GM08714 (cell line): ENCODE results near the gene SLX1A.
"Not testable (repeated sequence)": the region's sequence is repeated elsewhere in the genome, so short reads cannot be mapped to it uniquely, and the experiment has no call there.

Experiments
- H3K4me3 ChIP-seq: fragments of 200-500 bp; sonication (Bioruptor generic); 2 replicates; pipeline ENCODE4 v1.5.1; 2014; ENCODE audit warnings: mild to moderate bottlenecking, low read length, inconsistent platforms
- ZNF274 ChIP-seq: IDR thresholded peaks from 2 replicates; pipeline ENCODE4 v1.6.1; 2012; ENCODE audit warnings: mild to moderate bottlenecking, low read depth, low read length

SLX1A gene

DNA sequence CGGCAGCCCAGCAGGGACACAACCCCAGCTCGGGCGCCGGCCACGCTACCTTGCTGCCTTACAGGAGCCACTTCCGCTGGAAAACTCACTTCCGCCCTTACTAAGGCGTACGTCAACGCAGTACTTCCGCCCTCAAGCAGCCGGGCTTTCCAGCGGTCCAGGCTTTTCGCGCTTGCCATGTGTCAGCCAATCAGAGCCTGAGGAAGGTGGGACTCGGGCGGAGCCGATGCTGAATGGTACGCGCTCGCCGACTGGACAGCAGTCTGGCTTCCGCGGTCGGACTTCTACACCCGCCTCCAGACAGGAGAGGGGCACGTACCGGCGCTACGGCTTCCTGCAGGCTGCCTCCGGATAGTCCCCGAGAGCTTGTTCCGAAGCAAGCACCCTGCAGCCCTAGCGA is at the start of gene SLX1A, which contains the start of gene BOLA2B:
SLX1A (plus strand) TSS at position 261 of the 400 bp plus-strand sequence. CDS start 210 bp downstream, outside the sequence.
BOLA2B (minus strand) TSS at position 52 of the 400 bp plus-strand sequence. CDS start 71 bp downstream, outside the sequence.
- peak within 1 kb of the TSS; percentile 39; the same call in 1 of the 2 replicates for H3K4me3 ChIP-seq

DNA sequence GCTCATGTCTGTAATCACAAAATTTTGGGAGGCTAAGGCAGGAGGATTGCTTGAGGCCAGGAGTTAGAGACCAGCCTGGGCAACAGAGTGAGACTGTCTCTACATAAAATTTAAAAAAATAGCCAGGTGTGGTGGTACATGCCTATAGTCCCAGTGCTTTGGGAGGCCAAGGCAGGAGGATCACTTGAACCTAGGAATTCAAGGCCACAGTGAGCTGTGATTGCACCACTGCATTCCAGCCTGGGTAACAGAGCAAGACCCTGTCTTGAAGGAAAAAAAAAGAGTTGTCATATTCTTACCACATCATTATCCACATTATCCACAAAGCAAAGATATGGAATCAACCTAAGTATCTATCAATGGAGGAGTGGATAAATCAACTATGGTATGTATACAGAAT is 49.7 kb upstream of the SLX1A start:
- no peak for TF ChIP-seq ZNF274
- no peak overlapping the region for H3K4me3 ChIP-seq

DNA sequence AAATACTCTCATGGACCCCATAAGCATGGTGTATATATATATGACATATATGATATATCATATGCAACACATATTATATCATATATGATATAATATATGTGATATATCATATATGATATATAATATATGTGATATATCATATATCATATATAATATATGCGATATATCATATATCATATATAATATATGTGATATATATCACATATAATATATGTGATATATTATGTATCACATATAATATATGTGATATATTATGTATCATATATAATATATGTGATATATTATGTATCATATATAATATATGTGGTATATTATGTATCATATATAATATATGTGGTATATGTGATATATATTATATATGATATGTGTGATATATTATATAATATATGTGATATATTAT is 48.8 kb upstream of the SLX1A start:
- TF ChIP-seq ZNF274 = no peak
- no peak overlapping the region for H3K4me3 ChIP-seq

DNA sequence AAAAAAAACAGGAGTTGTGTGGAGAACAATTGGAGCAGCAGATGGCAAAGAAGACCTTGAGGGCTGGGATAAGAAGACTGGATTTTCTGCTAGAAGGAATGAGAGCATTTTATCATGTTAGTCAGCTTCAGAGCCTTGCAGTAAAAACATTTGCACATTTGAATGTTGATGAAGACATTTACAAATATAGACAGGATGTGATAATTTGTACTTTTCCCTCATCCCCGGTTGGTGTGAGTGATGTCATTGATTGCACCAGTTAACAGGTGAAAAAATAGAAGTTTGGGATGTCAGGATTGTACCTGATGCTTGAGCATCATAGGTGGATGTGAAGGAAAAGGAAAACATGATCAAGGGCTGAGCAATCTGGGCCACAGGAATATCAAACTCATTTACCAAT is 48.0 kb upstream of the SLX1A start:
- no peak for TF ChIP-seq ZNF274

DNA sequence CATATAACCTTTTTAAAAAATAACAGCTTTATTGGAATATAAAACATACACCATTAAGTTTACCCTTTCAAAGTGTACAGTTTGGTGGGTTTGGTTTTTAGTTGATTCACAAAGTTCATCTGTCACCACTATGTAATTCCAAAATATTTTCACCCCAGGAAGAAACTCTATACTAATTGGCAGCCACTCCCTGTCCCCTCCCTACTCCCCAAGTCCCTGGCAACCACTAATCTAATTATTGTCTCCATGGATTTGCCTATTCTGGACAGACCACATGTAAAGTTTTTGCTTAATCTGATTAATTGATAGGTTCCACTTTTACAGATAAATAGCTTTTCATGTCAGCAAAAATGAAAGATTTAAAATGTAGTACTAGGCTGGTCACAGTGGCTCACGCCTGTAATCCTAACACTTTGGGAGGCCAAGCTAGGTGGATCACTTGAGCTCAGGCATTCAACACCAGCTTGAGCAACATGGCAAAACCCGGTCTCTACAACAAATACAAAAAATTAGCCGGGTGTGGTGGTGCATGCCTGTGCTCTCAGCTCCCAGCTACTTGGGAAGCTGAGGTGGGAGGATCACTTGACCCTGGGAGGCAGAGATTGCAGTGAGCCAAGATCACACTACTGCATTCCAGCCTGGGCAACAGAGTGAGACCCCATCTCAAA is 45.7 kb upstream of the SLX1A start:
- TF ChIP-seq ZNF274 = no peak
- no peak overlapping the region for H3K4me3 ChIP-seq

More for the DNA sequence above, 48.0 kb upstream of the SLX1A start:
- H3K4me3 ChIP-seq = no peak overlapping the region

DNA sequence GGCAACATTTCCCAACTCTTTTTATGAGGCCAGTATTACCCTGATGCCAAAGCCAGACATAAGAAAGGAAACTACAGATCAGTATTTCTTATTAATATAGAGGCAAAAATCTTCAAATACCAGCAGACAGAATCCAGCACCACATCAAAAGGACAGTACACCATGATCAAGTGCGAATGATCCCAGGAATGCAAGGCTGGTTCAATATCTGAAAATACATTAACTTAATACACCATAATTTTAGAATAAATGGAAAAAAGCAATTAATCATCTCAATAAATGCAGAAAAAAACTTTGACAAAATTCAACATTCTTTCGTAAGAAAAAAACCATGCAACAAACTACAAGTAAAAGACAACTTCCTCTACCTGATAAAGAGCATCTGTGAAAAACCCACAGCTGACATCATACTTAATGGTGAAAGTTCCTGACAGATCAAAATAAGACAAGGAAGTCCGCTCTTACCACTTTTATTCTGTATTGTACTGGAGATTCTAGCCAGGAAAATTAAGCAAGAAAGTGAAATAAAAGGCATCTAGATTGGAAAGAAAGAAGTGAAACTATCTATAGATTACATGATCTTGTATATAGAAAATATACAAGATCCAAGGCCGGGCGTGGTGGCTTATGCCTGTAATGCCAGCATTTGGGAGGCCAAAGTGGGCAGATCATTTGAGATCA is 44.3 kb upstream of the SLX1A start:
- H3K4me3 ChIP-seq = no peak overlapping the region
- TF ChIP-seq ZNF274 = no peak

DNA sequence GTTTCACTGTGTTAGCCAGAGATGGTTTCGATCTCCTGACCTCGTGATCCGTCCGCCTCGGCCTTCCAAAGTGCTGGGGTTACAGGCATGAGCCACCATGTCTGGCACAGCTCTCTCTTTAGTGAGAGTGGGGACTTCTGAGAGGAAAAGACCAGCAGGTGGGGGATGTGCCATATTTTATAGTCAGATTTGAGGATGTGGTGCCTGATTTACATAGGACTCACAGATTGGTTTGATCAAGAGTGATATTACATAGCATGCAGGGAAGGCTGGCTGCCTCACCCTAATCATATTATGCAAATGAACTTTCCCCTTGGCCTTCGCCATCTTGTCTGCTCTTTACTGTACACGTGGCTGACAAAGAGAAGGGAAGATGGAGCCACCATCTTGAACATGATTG is 42.6 kb upstream of the SLX1A start:
- no peak overlapping the region for H3K4me3 ChIP-seq
- no peak for TF ChIP-seq ZNF274

DNA sequence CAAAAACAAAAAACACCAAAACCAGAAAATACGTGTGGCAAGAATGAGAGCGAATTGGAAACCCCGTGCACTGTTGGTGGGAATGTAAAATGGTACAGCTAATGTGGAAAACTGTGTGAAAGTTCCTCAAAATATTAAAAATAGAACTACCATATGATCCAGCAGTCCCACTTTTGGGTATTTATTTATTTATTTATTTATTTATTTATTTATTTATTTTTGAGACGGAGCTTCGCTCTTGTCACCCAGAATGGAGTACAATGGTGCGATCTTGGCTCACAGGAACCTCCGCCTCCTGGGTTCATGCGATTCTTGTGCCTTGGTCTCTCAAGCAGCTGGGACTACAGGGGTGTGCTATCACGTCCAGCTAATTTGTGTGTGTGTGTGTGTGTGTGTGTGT is 41.2 kb upstream of the SLX1A start:
- no peak for TF ChIP-seq ZNF274
- H3K4me3 ChIP-seq = no peak overlapping the region

DNA sequence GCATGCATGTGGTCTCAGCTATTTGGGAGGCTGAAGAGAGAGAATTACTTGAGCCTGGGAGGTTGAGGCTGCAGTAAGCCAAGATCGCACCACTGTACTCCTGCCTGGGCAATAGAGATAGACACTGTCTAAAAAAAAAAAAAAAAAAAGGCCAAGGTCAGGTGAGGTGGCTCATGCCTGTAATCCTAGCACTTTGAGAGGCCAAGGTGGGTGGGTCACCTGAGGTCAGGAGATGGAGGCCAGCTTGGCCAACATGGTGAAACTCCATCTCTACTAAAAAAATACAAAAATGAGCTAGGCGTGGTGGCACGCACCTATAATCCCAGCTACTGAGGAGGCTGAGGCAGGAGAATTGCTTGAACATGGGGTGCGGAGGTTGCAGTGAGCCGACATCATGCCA is 38.5 kb upstream of the SLX1A start:
- no peak overlapping the region for H3K4me3 ChIP-seq
- no peak for TF ChIP-seq ZNF274

DNA sequence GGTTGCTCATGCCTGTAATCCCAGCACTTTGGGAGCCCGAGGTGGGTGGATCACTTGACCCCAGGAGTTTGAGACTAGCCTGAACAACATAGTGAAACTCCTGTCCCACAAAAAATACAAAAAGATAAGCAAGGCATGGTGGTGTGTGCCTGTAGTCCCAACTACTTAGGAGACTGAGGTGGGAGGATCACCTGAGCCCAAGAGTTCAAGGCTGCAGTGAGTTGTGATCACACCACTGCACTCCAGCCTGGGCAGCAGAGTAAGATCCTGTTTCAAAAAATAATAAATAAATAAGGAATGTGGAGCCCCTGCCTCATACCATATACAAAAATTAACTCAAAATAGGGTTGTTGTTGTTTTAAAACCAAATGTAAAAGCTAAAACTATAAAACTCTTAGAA is 36.5 kb upstream of the SLX1A start:
- H3K4me3 ChIP-seq = no peak overlapping the region
- no peak for TF ChIP-seq ZNF274

DNA sequence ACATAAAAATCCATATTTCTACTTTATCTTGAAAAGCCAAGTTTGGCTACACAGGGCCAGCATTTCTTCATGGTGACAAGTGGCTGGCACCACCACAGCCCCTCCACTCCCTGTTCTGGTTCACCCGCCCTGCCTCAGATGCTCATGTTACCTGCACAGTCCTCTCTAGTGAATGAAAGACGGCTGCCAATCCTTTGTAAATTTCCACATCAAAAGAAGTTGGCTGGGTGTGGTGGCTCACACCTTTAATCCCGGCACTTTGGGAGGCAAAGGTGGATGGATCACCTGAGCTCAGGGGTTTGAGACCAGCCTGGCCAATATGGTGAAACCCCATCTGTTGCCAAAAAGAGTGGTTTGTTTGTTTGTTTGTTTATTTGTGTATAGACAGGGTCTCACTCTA is 30.1 kb upstream of the SLX1A start:
- no peak for TF ChIP-seq ZNF274
- H3K4me3 ChIP-seq = no peak overlapping the region

DNA sequence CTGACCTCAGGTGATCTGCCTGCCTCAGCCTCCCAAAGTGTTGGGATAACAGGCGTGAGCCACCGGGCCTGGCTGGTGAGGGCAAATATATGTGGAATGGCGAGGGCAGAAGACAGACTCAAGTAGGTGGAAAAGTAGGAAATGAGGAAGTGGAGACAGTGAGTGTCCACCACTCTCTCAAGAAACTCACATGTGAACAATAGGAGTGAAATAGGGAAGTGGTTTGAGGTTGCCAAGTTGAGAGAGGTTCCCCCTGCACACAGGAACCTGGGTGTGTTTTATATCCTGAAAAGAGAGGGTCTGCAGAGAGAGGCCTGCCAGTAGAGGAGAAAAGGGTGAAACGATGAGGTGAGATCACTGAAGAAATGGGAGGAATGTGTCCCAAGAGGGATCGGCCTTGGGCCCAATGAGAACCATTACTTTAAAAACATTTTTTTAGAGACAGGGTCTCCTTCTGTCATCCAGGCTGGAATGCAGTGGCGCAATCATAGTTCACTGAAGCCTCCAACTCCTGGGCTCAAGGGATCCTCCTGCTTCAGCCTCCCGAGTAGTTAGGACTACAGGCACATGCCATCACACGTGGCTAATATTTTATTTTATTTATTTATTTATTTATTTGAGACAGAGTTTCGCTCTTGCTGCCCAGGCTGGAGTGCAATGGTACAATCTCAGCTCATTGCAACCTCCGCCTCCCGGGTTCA is 27.3 kb upstream of the SLX1A start:
- TF ChIP-seq ZNF274 = no peak
- no peak overlapping the region for H3K4me3 ChIP-seq

DNA sequence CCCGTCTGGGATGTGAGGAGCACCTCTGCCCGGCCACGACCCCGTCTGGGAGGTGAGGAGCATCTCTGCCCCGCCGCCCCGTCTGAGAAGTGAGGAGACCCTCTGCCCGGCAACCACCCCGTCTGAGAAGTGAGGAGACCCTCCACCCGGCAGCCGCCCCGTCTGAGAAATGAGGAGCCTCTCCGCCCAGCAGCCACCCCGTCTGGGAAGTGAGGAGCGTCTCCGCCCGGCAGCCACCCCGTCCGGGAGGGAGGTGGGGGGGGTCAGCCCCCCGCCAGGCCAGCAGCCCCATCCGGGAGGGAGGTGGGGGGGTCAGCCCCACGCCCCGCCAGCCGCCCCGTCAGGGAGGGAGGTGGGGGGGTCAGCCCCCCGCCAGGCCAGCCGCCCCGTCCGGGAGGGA is 24.9 kb upstream of the SLX1A start:
- not testable (repeated sequence) for H3K4me3 ChIP-seq

DNA sequence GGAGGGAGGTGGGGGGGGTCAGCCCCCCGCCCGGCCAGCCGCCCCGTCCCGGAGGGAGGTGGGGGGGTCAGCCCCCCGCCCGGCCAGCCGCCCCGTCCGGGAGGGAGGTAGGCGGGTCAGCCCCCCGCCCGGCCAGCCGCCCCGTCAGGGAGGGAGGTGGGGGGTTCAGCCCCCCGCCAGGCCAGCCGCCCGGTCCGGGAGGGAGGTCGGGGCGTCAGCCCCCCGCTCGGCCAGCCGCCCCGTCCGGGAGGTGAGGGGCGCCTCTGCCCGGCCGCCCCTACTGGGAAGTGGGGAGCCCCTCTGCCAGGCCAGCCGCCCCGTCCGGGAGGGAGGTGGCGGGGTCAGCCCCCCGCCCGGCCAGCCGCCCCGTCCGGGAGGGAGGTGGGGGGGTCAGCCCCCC is 24.3 kb upstream of the SLX1A start:
- not testable (repeated sequence) for H3K4me3 ChIP-seq

DNA sequence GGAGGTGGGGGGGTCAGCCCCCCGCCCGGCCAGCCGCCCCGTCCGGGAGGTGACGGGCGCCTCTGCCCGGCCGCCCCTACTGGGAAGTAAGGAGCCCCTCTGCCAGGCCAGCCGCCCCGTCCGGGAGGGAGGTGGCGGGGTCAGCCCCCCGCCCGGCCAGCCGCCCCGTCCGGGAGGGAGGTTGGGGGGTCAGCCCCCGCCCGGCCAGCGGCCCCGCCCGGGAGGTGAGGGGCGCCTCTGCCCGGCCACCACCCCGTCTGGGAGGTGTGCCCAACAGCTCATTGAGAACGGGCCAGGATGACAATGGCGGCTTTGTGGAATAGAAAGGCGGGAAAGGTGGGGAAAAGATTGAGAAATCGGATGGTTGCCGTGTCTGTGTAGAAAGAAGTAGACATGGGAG is 23.5 kb upstream of the SLX1A start:
- H3K4me3 ChIP-seq = not testable (repeated sequence)

DNA sequence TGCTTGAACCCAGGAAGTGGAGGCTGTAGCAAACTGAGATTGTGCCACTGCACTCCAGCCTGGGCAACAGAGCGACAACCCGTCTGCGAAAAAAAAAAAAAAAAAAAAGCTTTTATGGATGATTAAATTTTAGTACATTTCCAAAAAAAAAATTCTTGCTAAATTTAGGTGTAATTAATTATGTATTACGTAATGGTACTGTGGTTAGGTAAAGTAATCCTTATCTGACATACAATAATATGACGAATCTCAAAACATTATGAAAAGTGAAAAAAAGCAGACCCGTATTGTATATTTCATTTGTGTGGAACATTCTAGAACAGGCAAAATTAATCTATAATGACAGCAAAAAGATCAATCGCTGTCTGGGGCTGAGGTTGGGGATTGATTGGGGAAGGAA is 20.6 kb upstream of the SLX1A start:
- no peak for TF ChIP-seq ZNF274
- H3K4me3 ChIP-seq = no peak overlapping the region

DNA sequence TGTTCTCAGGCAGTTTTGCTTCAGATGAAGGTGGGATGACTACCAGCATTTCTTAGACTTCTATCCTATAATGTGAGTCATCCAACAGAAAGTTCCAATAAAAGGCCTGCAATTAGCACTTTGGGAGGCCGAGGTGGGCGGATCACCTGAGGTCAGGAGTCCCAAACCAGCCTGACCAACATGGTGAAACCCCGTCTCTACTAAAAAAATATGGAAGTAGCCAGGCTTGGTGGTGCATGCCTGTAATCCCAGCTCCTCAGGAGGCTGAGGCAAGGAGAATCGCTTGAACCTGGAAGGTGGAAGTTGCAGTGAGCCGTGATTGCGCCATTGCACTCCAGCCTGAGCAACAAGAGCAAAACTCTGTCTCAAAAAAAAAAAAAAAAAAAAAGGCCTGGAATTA is 16.8 kb upstream of the SLX1A start:
- H3K4me3 ChIP-seq = not testable (repeated sequence)
